WTC11 (cell line): ENCODE results near the gene DCT. TPM values are rescaled to one million over a fixed set of nuclear protein-coding genes. Genes with fewer than 3 reads are reported as not detected.

Source experiments
- ATAC-seq: fragments of 200-7000 bp; cut with Tn5 transposase; 2 replicates; pipeline ENCODE4 v1.10.0; 2021; ENCODE audit warnings: mild to moderate bottlenecking, moderate library complexity
- CTCF ChIA-PET: fragments of 300-600 bp; sonication (Branson Sonifier 250); formaldehyde crosslinking; loops from one replicate; lab custom pipeline; 2021; ENCODE audit warnings: antibody characterized with exemption; lab: Charles Lee
- POLR2A ChIA-PET: fragments of 350-600 bp; sonication (Branson Sonifier 250); formaldehyde crosslinking; loops from one replicate; lab custom pipeline; 2021; ENCODE audit warnings: antibody characterized with exemption; lab: Charles Lee
- DNase-seq: peaks from one replicate; pipeline ENCODE4 v3.0.0; 2021; ENCODE audit warnings: low spot score
- H3K27ac Mint-ChIP-seq: 2 replicates; pipeline ENCODE4 v1.8.0; 2021; ENCODE audit warnings: mixed read lengths
- H3K27me3 Mint-ChIP-seq: 2 replicates; pipeline ENCODE4 v1.8.0; 2021; ENCODE audit warnings: low read depth, mild to moderate bottlenecking, moderate library complexity, mixed read lengths
- H3K36me3 Mint-ChIP-seq: 2 replicates; pipeline ENCODE4 v1.8.0; 2021; ENCODE audit warnings: mixed read lengths
- H3K4me1 Mint-ChIP-seq: 2 replicates; pipeline ENCODE4 v1.8.0; 2022; ENCODE audit warnings: mixed read lengths
- H3K4me3 Mint-ChIP-seq: 2 replicates; pipeline ENCODE4 v1.8.0; 2021; ENCODE audit warnings: mild to moderate bottlenecking, moderate library complexity, mixed read lengths
- H3K9me3 Mint-ChIP-seq: 2 replicates; pipeline ENCODE4 v1.8.0; 2021; ENCODE audit warnings: mixed read lengths
- CBFB ChIP-seq: sonication (generic); formaldehyde crosslinking; IDR thresholded peaks from 2 replicates; pipeline ENCODE4 v1.8.1; 2022; ENCODE audit warnings: mild to moderate bottlenecking, low read depth, missing genetic modification reagents
- EMX1 ChIP-seq: fragments of 250-450 bp; sonication (Bioruptor Pico); IDR thresholded peaks from 2 replicates; pipeline ENCODE4 v1.8.0; 2021; ENCODE audit warnings: mild to moderate bottlenecking
- HMGA2 ChIP-seq: fragments of 250-450 bp; sonication (Bioruptor Pico); IDR thresholded peaks from 2 replicates; pipeline ENCODE4 v1.4.0; 2021; ENCODE audit warnings: mild to moderate bottlenecking, moderate library complexity
- MYBL2 ChIP-seq: sonication (generic); formaldehyde crosslinking; IDR thresholded peaks from 2 replicates; pipeline ENCODE4 v1.8.1; 2023; ENCODE audit warnings: mild to moderate bottlenecking, moderate library complexity, missing genetic modification reagents
- NFE2L1 ChIP-seq: sonication (generic); formaldehyde crosslinking; IDR thresholded peaks from 2 replicates; pipeline ENCODE4 v1.8.1; 2023; ENCODE audit warnings: missing genetic modification reagents
- NR2C2 ChIP-seq: sonication (generic); formaldehyde crosslinking; IDR thresholded peaks from 2 replicates; pipeline ENCODE4 v1.8.0; 2022; ENCODE audit warnings: mild to moderate bottlenecking, missing genetic modification reagents
- RELA ChIP-seq: sonication (generic); formaldehyde crosslinking; IDR thresholded peaks from 2 replicates; pipeline ENCODE4 v1.8.1; 2022; ENCODE audit warnings: missing genetic modification reagents, mild to moderate bottlenecking, borderline replicate concordance
- TEAD1 ChIP-seq: sonication (generic); formaldehyde crosslinking; IDR thresholded peaks from 2 replicates; pipeline ENCODE4 v1.8.0; 2022; ENCODE audit warnings: mild to moderate bottlenecking, missing genetic modification reagents
- TEAD4 ChIP-seq: sonication (generic); formaldehyde crosslinking; IDR thresholded peaks from 2 replicates; pipeline ENCODE4 v1.8.0; 2022; ENCODE audit warnings: mild to moderate bottlenecking, missing genetic modification reagents
- TP53 ChIP-seq: sonication (generic); formaldehyde crosslinking; IDR thresholded peaks from 2 replicates; pipeline ENCODE4 v1.8.1; 2023; ENCODE audit warnings: mild to moderate bottlenecking, missing genetic modification reagents
- ZNF396 ChIP-seq: fragments of 250-450 bp; sonication (Bioruptor Pico); IDR thresholded peaks from 2 replicates; pipeline ENCODE4 v1.8.0; 2021; ENCODE audit warnings: mild to moderate bottlenecking, moderate library complexity, borderline replicate concordance
- ZNF416 ChIP-seq: fragments of 250-450 bp; sonication (Bioruptor Pico); IDR thresholded peaks from 2 replicates; pipeline ENCODE4 v1.9.0; 2021; ENCODE audit warnings: mild to moderate bottlenecking, inconsistent platforms
- total RNA-seq: library from RNA; stranded (reverse); gene quantifications from 3 replicates; pipeline ENCODE4 v1.2.3, GENCODE V29; 2021
- TF ChIP-seq, protein P1 (sequence below): sonication (generic); formaldehyde crosslinking; IDR thresholded peaks from 2 replicates; pipeline ENCODE4 v1.8.0; 2022; ENCODE audit warnings: mild to moderate bottlenecking, missing genetic modification reagents
- TF ChIP-seq, protein P2 (sequence below): sonication (generic); formaldehyde crosslinking; IDR thresholded peaks from 2 replicates; pipeline ENCODE4 v1.8.1; 2023; ENCODE audit warnings: mild to moderate bottlenecking, missing genetic modification reagents, borderline replicate concordance
- TF ChIP-seq, protein P3 (sequence below): sonication (generic); formaldehyde crosslinking; conservative IDR thresholded peaks from 2 replicates; pipeline ENCODE4 v1.8.1; 2022; ENCODE audit warnings: mild to moderate bottlenecking, missing genetic modification reagents
- TF ChIP-seq, protein P4 (sequence below): fragments of 250-450 bp; sonication (Bioruptor Pico); IDR thresholded peaks from 2 replicates; pipeline ENCODE4 v1.9.0; 2021; ENCODE audit warnings: mild to moderate bottlenecking, borderline replicate concordance
- TF ChIP-seq, protein P5 (sequence below): sonication (generic); formaldehyde crosslinking; IDR thresholded peaks from 2 replicates; pipeline ENCODE4 v1.8.1; 2022; ENCODE audit warnings: mild to moderate bottlenecking, moderate library complexity, missing genetic modification reagents
- TF ChIP-seq, protein P6 (sequence below): sonication (generic); formaldehyde crosslinking; IDR thresholded peaks from 2 replicates; pipeline ENCODE4 v1.8.1; 2023; ENCODE audit warnings: mild to moderate bottlenecking, missing genetic modification reagents
- TF ChIP-seq, protein P7 (sequence below): sonication (generic); formaldehyde crosslinking; IDR thresholded peaks from 2 replicates; pipeline ENCODE4 v1.8.1; 2022; ENCODE audit warnings: missing genetic modification reagents, borderline replicate concordance

DCT gene
- total RNA-seq, 1 experiment from 2014 or later = not detected

DNA sequence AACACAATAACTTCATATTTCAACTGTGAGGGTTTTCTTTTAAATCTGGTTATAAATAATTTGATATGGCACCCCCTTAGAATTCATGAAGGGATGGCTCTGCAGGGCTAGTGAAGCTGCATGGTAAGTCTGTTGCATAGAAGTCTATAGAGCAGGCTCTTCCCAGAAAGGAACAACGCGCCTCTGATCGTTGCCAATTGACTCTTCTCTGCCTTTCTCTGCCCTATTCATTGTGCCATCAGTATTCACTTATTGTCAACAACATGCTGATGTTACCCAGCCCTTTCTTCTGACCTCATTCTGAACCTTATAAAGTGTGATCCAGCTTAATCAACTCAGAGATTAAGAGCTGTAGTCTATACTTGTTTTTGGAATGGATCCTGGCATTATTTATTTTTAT lies 16.3 kb upstream of the DCT start (continued):
- TF ChIP-seq, protein P1, sequence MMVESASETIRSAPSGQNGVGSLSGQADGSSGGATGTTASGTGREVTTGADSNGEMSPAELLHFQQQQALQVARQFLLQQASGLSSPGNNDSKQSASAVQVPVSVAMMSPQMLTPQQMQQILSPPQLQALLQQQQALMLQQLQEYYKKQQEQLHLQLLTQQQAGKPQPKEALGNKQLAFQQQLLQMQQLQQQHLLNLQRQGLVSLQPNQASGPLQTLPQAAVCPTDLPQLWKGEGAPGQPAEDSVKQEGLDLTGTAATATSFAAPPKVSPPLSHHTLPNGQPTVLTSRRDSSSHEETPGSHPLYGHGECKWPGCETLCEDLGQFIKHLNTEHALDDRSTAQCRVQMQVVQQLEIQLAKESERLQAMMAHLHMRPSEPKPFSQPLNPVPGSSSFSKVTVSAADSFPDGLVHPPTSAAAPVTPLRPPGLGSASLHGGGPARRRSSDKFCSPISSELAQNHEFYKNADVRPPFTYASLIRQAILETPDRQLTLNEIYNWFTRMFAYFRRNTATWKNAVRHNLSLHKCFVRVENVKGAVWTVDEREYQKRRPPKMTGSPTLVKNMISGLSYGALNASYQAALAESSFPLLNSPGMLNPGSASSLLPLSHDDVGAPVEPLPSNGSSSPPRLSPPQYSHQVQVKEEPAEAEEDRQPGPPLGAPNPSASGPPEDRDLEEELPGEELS (CRISPR knock-in tag) = no peak
- TF ChIP-seq, protein P2, sequence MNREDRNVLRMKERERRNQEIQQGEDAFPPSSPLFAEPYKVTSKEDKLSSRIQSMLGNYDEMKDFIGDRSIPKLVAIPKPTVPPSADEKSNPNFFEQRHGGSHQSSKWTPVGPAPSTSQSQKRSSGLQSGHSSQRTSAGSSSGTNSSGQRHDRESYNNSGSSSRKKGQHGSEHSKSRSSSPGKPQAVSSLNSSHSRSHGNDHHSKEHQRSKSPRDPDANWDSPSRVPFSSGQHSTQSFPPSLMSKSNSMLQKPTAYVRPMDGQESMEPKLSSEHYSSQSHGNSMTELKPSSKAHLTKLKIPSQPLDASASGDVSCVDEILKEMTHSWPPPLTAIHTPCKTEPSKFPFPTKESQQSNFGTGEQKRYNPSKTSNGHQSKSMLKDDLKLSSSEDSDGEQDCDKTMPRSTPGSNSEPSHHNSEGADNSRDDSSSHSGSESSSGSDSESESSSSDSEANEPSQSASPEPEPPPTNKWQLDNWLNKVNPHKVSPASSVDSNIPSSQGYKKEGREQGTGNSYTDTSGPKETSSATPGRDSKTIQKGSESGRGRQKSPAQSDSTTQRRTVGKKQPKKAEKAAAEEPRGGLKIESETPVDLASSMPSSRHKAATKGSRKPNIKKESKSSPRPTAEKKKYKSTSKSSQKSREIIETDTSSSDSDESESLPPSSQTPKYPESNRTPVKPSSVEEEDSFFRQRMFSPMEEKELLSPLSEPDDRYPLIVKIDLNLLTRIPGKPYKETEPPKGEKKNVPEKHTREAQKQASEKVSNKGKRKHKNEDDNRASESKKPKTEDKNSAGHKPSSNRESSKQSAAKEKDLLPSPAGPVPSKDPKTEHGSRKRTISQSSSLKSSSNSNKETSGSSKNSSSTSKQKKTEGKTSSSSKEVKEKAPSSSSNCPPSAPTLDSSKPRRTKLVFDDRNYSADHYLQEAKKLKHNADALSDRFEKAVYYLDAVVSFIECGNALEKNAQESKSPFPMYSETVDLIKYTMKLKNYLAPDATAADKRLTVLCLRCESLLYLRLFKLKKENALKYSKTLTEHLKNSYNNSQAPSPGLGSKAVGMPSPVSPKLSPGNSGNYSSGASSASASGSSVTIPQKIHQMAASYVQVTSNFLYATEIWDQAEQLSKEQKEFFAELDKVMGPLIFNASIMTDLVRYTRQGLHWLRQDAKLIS = no peak
- TF ChIP-seq MYBL2 (CRISPR knock-in tag) (no peak), HMGA2 (CRISPR knock-in tag) (no peak), CBFB (CRISPR knock-in tag) (no peak), TEAD1 (CRISPR knock-in tag) (no peak), NR2C2 (CRISPR knock-in tag) (no peak), NFE2L1 (CRISPR knock-in tag) (no peak)
- TF ChIP-seq, protein P3, sequence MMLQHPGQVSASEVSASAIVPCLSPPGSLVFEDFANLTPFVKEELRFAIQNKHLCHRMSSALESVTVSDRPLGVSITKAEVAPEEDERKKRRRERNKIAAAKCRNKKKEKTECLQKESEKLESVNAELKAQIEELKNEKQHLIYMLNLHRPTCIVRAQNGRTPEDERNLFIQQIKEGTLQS (CRISPR knock-in tag) = no peak
- TF ChIP-seq, protein P4, sequence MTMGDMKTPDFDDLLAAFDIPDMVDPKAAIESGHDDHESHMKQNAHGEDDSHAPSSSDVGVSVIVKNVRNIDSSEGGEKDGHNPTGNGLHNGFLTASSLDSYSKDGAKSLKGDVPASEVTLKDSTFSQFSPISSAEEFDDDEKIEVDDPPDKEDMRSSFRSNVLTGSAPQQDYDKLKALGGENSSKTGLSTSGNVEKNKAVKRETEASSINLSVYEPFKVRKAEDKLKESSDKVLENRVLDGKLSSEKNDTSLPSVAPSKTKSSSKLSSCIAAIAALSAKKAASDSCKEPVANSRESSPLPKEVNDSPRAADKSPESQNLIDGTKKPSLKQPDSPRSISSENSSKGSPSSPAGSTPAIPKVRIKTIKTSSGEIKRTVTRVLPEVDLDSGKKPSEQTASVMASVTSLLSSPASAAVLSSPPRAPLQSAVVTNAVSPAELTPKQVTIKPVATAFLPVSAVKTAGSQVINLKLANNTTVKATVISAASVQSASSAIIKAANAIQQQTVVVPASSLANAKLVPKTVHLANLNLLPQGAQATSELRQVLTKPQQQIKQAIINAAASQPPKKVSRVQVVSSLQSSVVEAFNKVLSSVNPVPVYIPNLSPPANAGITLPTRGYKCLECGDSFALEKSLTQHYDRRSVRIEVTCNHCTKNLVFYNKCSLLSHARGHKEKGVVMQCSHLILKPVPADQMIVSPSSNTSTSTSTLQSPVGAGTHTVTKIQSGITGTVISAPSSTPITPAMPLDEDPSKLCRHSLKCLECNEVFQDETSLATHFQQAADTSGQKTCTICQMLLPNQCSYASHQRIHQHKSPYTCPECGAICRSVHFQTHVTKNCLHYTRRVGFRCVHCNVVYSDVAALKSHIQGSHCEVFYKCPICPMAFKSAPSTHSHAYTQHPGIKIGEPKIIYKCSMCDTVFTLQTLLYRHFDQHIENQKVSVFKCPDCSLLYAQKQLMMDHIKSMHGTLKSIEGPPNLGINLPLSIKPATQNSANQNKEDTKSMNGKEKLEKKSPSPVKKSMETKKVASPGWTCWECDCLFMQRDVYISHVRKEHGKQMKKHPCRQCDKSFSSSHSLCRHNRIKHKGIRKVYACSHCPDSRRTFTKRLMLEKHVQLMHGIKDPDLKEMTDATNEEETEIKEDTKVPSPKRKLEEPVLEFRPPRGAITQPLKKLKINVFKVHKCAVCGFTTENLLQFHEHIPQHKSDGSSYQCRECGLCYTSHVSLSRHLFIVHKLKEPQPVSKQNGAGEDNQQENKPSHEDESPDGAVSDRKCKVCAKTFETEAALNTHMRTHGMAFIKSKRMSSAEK (CRISPR knock-in tag) = no peak
- TF ChIP-seq, protein P5, sequence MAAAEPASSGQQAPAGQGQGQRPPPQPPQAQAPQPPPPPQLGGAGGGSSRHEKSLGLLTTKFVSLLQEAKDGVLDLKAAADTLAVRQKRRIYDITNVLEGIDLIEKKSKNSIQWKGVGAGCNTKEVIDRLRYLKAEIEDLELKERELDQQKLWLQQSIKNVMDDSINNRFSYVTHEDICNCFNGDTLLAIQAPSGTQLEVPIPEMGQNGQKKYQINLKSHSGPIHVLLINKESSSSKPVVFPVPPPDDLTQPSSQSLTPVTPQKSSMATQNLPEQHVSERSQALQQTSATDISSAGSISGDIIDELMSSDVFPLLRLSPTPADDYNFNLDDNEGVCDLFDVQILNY (CRISPR knock-in tag) = no peak

DNA sequence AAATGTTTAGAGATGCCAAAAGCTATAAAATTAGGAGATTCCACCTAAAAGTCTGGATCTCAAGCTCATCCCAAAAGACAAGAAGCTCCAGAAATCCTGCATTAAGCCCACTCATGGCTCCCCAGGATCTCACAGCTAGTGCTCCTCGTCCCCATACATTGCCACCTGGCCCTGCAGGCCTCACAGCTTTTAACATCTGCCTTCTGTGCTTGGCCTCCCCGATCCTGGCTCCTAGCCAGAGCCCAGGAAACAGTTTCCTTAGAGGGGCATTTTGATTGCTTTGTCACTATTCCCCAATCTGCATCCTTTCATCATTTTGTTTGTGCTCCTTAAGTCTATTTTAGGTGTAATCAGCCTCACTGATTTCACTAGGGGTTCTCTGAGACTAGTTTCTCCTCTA lies 14.5 kb upstream of the DCT start:
- Mint-ChIP-seq H3K27ac (no peak overlapping the region), H3K36me3 (no peaks in the 10 kb centered on the region), H3K27me3 (no peaks in the 10 kb centered on the region), H3K4me1 (no peaks in the 10 kb centered on the region), H3K4me3 (no peak overlapping the region), H3K9me3 (peaks cover 17% of the 10 kb centered on the region)
- ChIA-PET POLR2A (no interaction called here), CTCF (interaction anchor here (0.5 kb wide), 1 partner anchor 695 kb away, joined by 3 read pairs; no protein-coding TSS in a partner anchor)
- ATAC-seq (peak; percentile 50), DNase-seq (no peak)
- no peak for TF ChIP-seq TP53 (CRISPR knock-in tag)
- TF ChIP-seq, protein P2 = no peak
- no peak for TF ChIP-seq ZNF396 (CRISPR knock-in tag)
- TF ChIP-seq, protein P6, sequence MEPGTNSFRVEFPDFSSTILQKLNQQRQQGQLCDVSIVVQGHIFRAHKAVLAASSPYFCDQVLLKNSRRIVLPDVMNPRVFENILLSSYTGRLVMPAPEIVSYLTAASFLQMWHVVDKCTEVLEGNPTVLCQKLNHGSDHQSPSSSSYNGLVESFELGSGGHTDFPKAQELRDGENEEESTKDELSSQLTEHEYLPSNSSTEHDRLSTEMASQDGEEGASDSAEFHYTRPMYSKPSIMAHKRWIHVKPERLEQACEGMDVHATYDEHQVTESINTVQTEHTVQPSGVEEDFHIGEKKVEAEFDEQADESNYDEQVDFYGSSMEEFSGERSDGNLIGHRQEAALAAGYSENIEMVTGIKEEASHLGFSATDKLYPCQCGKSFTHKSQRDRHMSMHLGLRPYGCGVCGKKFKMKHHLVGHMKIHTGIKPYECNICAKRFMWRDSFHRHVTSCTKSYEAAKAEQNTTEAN (CRISPR knock-in tag) = no peak
- no peak for TF ChIP-seq TEAD4 (CRISPR knock-in tag)
- no peak for TF ChIP-seq ZNF416
- TF ChIP-seq, protein P7, sequence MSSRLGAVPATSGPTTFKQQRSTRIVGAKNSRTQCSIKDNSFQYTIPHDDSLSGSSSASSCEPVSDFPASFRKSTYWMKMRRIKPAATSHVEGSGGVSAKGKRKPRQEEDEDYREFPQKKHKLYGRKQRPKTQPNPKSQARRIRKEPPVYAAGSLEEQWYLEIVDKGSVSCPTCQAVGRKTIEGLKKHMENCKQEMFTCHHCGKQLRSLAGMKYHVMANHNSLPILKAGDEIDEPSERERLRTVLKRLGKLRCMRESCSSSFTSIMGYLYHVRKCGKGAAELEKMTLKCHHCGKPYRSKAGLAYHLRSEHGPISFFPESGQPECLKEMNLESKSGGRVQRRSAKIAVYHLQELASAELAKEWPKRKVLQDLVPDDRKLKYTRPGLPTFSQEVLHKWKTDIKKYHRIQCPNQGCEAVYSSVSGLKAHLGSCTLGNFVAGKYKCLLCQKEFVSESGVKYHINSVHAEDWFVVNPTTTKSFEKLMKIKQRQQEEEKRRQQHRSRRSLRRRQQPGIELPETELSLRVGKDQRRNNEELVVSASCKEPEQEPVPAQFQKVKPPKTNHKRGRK (CRISPR knock-in tag) = no peak
- TF ChIP-seq EMX1 = no peak
- no peak for TF ChIP-seq RELA (CRISPR knock-in tag)
